WTC11 (cell line): ENCODE measurements around the gene NTSR1. TPM values are rescaled to one million over a fixed set of nuclear protein-coding genes. Genes with fewer than 3 reads are reported as not detected.

Experiments
- ATAC-seq: fragments of 200-7000 bp; cut with Tn5 transposase; 2 replicates; pipeline ENCODE4 v1.10.0; 2021; ENCODE audit warnings: mild to moderate bottlenecking, moderate library complexity
- CTCF ChIA-PET: fragments of 300-600 bp; sonication (Branson Sonifier 250); formaldehyde crosslinking; loops from one replicate; lab custom pipeline; 2021; ENCODE audit warnings: antibody characterized with exemption; lab: Charles Lee
- POLR2A ChIA-PET: fragments of 350-600 bp; sonication (Branson Sonifier 250); formaldehyde crosslinking; loops from one replicate; lab custom pipeline; 2021; ENCODE audit warnings: antibody characterized with exemption; lab: Charles Lee
- DNase-seq: peaks from one replicate; pipeline ENCODE4 v3.0.0; 2021; ENCODE audit warnings: low spot score
- H3K27ac Mint-ChIP-seq: 2 replicates; pipeline ENCODE4 v1.8.0; 2021; ENCODE audit warnings: mixed read lengths
- H3K27me3 Mint-ChIP-seq: 2 replicates; pipeline ENCODE4 v1.8.0; 2021; ENCODE audit warnings: low read depth, mild to moderate bottlenecking, moderate library complexity, mixed read lengths
- H3K36me3 Mint-ChIP-seq: 2 replicates; pipeline ENCODE4 v1.8.0; 2021; ENCODE audit warnings: mixed read lengths
- H3K4me1 Mint-ChIP-seq: 2 replicates; pipeline ENCODE4 v1.8.0; 2022; ENCODE audit warnings: mixed read lengths
- H3K4me3 Mint-ChIP-seq: 2 replicates; pipeline ENCODE4 v1.8.0; 2021; ENCODE audit warnings: mild to moderate bottlenecking, moderate library complexity, mixed read lengths
- H3K9me3 Mint-ChIP-seq: 2 replicates; pipeline ENCODE4 v1.8.0; 2021; ENCODE audit warnings: mixed read lengths
- ATF1 ChIP-seq: sonication (generic); formaldehyde crosslinking; IDR thresholded peaks from 2 replicates; pipeline ENCODE4 v1.8.1; 2023; ENCODE audit warnings: mild to moderate bottlenecking, moderate library complexity, missing genetic modification reagents
- ATF3 ChIP-seq: sonication (generic); formaldehyde crosslinking; conservative IDR thresholded peaks from 2 replicates; pipeline ENCODE4 v1.8.1; 2022; ENCODE audit warnings: mild to moderate bottlenecking, missing genetic modification reagents
- CDX4 ChIP-seq: fragments of 250-450 bp; sonication (Bioruptor Pico); IDR thresholded peaks from 2 replicates; pipeline ENCODE4 v1.9.0; 2021; ENCODE audit warnings: moderate library complexity, mild to moderate bottlenecking, inconsistent platforms, borderline replicate concordance
- ELF4 ChIP-seq: sonication (generic); formaldehyde crosslinking; IDR thresholded peaks from 2 replicates; pipeline ENCODE4 v1.8.1; 2022; ENCODE audit warnings: low read depth, mild to moderate bottlenecking, moderate library complexity, missing genetic modification reagents
- FOXP4 ChIP-seq: sonication (generic); formaldehyde crosslinking; IDR thresholded peaks from 2 replicates; pipeline ENCODE4 v1.8.0; 2022; ENCODE audit warnings: mild to moderate bottlenecking, missing genetic modification reagents
- GRHL2 ChIP-seq: fragments of 250-450 bp; sonication (Bioruptor Pico); IDR thresholded peaks from 2 replicates; pipeline ENCODE4 v1.8.0; 2022; ENCODE audit warnings: mild to moderate bottlenecking, moderate library complexity; ENCODE audit not compliant: insufficient replicate concordance, severe bottlenecking
- JAZF1 ChIP-seq: fragments of 250-450 bp; sonication (Bioruptor Pico); IDR thresholded peaks from 2 replicates; pipeline ENCODE4 v1.9.0; 2021; ENCODE audit warnings: moderate library complexity, mild to moderate bottlenecking, inconsistent platforms
- MAX ChIP-seq: sonication (generic); formaldehyde crosslinking; IDR thresholded peaks from 2 replicates; pipeline ENCODE4 v1.8.0; 2022; ENCODE audit warnings: mild to moderate bottlenecking, missing genetic modification reagents
- MXD4 ChIP-seq: fragments of 250-450 bp; sonication (Bioruptor Pico); IDR thresholded peaks from 2 replicates; pipeline ENCODE4 v1.8.0; 2021; ENCODE audit warnings: mild to moderate bottlenecking, moderate library complexity, borderline replicate concordance
- NR2C2 ChIP-seq: sonication (generic); formaldehyde crosslinking; IDR thresholded peaks from 2 replicates; pipeline ENCODE4 v1.8.0; 2022; ENCODE audit warnings: mild to moderate bottlenecking, missing genetic modification reagents
- NR3C1 ChIP-seq: sonication (generic); formaldehyde crosslinking; conservative IDR thresholded peaks from 2 replicates; pipeline ENCODE4 v1.8.1; 2023; ENCODE audit warnings: low read depth, mild to moderate bottlenecking, missing genetic modification reagents
- PRRX2 ChIP-seq: fragments of 250-450 bp; sonication (Bioruptor Pico); IDR thresholded peaks from 2 replicates; pipeline ENCODE4 v1.8.0; 2021; ENCODE audit warnings: mild to moderate bottlenecking
- SMAD4 ChIP-seq: sonication (generic); formaldehyde crosslinking; IDR thresholded peaks from 2 replicates; pipeline ENCODE4 v1.8.0; 2022; ENCODE audit warnings: mild to moderate bottlenecking, missing genetic modification reagents
- TCF7 ChIP-seq: sonication (generic); formaldehyde crosslinking; IDR thresholded peaks from 2 replicates; pipeline ENCODE4 v1.8.0; 2022; ENCODE audit warnings: mild to moderate bottlenecking, low read depth, missing genetic modification reagents, moderate library complexity
- ZBTB21 ChIP-seq: sonication (generic); formaldehyde crosslinking; IDR thresholded peaks from 2 replicates; pipeline ENCODE4 v1.8.1; 2023; ENCODE audit warnings: mild to moderate bottlenecking, missing genetic modification reagents, borderline replicate concordance
- ZNF138 ChIP-seq: sonication (generic); formaldehyde crosslinking; conservative IDR thresholded peaks from 2 replicates; pipeline ENCODE4 v1.8.1; 2022; ENCODE audit warnings: mild to moderate bottlenecking, moderate library complexity, missing genetic modification reagents
- ZNF219 ChIP-seq: sonication (generic); formaldehyde crosslinking; IDR thresholded peaks from 2 replicates; pipeline ENCODE4 v1.8.0; 2023; ENCODE audit warnings: missing genetic modification reagents, mild to moderate bottlenecking, borderline replicate concordance
- ZNF281 ChIP-seq: sonication (generic); formaldehyde crosslinking; IDR thresholded peaks from 2 replicates; pipeline ENCODE4 v1.8.0; 2023; ENCODE audit warnings: mild to moderate bottlenecking, missing genetic modification reagents
- ZNF396 ChIP-seq: fragments of 250-450 bp; sonication (Bioruptor Pico); IDR thresholded peaks from 2 replicates; pipeline ENCODE4 v1.8.0; 2021; ENCODE audit warnings: mild to moderate bottlenecking, moderate library complexity, borderline replicate concordance
- ZNF423 ChIP-seq: fragments of 250-450 bp; sonication (Bioruptor Pico); IDR thresholded peaks from 2 replicates; pipeline ENCODE4 v2.1.2; 2022; ENCODE audit warnings: mild to moderate bottlenecking, moderate library complexity
- ZSCAN18 ChIP-seq: fragments of 250-450 bp; sonication (Bioruptor Pico); IDR thresholded peaks from 2 replicates; pipeline ENCODE4 v2.1.2; 2022; ENCODE audit warnings: mild to moderate bottlenecking, moderate library complexity
- total RNA-seq: library from RNA; stranded (reverse); gene quantifications from 3 replicates; pipeline ENCODE4 v1.2.3, GENCODE V29; 2021

The NTSR1 gene
- total RNA-seq, 1 experiment from 2014 or later: 0.63 TPM

GRCh38 chr20:62694868-62695267 is 13.8 kb upstream of the NTSR1 start:
- H3K36me3 Mint-ChIP-seq: no peaks in the 10 kb centered on the region
- CTCF ChIA-PET: interaction anchor here (0.9 to 1.7 kb wide), 5 partner anchors 13 to 123 kb away, joined by 3 to 16 read pairs (median 3); partner anchors contain the start of gene NTSR1
- ATAC-seq: no peak
- no peaks in the 10 kb centered on the region for H3K9me3 Mint-ChIP-seq
- no peak for TF ChIP-seq ELF4 (CRISPR knock-in tag)
- no peak for TF ChIP-seq MXD4
- TF ChIP-seq MAX: no peak
- TF ChIP-seq TCF7 (CRISPR knock-in tag): no peak
- TF ChIP-seq SMAD4 (CRISPR knock-in tag): no peak
- TF ChIP-seq ZNF396 (CRISPR knock-in tag): no peak
- TF ChIP-seq NR2C2 (CRISPR knock-in tag): no peak
- no peak for TF ChIP-seq ZNF219
- TF ChIP-seq ZNF138 (CRISPR knock-in tag): no peak
- no peak for TF ChIP-seq ATF3 (CRISPR knock-in tag)
- TF ChIP-seq PRRX2 (CRISPR knock-in tag): no peak
- no peak for TF ChIP-seq ATF1 (CRISPR knock-in tag)
- no peak for TF ChIP-seq GRHL2 (CRISPR knock-in tag)
- H3K27ac Mint-ChIP-seq: no peak overlapping the region
- POLR2A ChIA-PET: no interaction called here
- no peaks in the 10 kb centered on the region for H3K4me1 Mint-ChIP-seq
- no peak for DNase-seq
- H3K4me3 Mint-ChIP-seq: no peak overlapping the region
- no peaks in the 10 kb centered on the region for H3K27me3 Mint-ChIP-seq

GRCh38 chr20:62695448-62696414 is 12.9 kb upstream of the NTSR1 start:
- Mint-ChIP-seq H3K27me3 (no peaks in the 10 kb centered on the region), H3K36me3 (no peaks in the 10 kb centered on the region), H3K4me3 (no peak overlapping the region), H3K27ac (no peak overlapping the region), H3K4me1 (no peaks in the 10 kb centered on the region), H3K9me3 (no peaks in the 10 kb centered on the region)
- no peak for DNase-seq
- ATAC-seq: no peak
- ChIA-PET POLR2A (no interaction called here), CTCF (interaction anchor here (0.9 to 1.7 kb wide), 2 partner anchors 13 to 99 kb away, joined by 3 to 16 read pairs; partner anchors contain the start of gene NTSR1)
- TF ChIP-seq ZNF281 (CRISPR knock-in tag): no peak
- no peak for TF ChIP-seq CDX4 (CRISPR knock-in tag)
- TF ChIP-seq ZNF219: no peak
- no peak for TF ChIP-seq PRRX2 (CRISPR knock-in tag)
- no peak for TF ChIP-seq FOXP4
- TF ChIP-seq ZNF423 (CRISPR knock-in tag): no peak
- TF ChIP-seq JAZF1 (CRISPR knock-in tag): no peak
- no peak for TF ChIP-seq NR3C1 (CRISPR knock-in tag)
- TF ChIP-seq ZSCAN18 (CRISPR knock-in tag): no peak
- TF ChIP-seq ELF4 (CRISPR knock-in tag): no peak
- TF ChIP-seq ZBTB21: no peak
